ACHN (cell line): ENCODE data around the gene INA.
A peak's percentile ranks its signal among the peaks of the same experiment; 100 is the strongest.

ENCODE experiments used
- DNase-seq: peaks from one replicate; pipeline ENCODE4 v3.0.0-alpha.2; 2015
- in situ Hi-C: cut with HindIII; loops from 2 replicates; pipeline ENCODE4 v1.10.0; 2017; ENCODE audit warnings: low sequenced_read_pairs, low pct_ligation_motif_present, low pct_unique_long_range_greater_than_20kb

The INA gene

DNA sequence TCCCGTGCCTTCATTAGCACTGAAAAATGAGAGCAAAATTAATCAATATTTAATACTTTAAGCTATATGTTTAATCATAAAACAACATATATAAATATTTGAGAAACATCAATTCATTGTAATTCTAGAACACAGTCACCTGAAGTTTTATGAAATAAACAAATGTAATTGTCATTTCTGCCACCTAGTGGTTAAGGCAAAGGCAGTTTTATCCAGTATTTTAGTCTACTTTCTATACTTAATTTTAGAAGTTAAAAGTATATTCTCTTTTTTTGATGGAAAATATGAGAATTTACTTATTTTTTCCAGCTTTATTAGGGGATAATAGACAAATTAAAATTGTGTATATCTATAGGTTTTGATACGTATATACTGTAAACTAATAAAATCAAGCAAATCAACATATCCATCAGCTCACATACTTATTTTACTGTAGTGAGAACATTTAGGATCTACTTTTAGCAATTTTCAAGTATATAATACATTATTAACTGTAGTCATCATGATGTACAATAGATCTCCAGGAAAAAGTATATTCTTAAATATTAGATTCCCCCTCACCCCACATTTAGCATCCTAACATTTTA is 57.1 kb downstream of the INA start:
- DNase-seq, result peak; percentile 57
- in situ Hi-C loops, result no loop called here

DNA sequence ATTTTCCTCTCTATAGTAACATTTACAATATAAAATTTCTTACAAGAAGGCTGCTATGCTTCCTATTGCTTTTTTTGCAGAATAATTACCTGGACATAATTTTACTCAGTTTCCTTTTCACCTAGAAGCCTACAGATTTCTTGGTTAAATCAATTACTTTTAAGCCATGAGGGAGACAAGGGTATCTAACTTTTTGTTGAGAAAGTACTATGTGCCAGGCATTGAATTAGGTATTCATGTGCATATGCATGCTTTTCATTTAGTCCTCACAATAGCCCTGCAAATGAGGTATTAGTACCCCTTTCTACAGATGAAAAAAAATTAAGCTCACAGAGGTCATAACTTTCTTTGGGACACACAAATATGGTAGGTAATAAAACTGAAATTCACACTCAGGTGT is 57.6 kb downstream of the INA start:
- no peak for DNase-seq
- in situ Hi-C loops, result no loop called here

DNA sequence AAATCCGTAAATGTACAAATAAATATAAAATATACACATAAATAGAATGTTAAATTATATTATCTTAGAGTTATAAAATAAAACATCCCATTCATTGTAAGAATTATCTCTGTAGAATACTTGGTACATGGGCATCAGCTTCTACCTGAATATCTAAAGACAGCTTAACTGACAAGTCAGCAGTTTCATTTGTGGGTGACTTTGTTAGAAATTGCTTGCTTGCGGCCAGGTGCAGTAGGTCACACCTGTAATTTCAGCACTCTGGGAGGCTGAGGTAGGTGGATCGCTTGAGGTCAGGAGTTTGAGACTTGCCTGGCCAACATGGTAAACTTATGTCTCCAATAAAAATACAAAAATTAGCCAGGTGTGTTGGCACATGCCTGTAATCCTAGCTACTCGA is 59.4 kb downstream of the INA start:
- DNase-seq, result no peak
- in situ Hi-C loops, result no loop called here
